NCI-H2029 (cell line): ENCODE results near the gene GLI3.

Experiments used
- DNase-seq: peaks from one replicate; lab custom pipeline; 2025; lab: John Stamatoyannopoulos, UW

The GLI3 gene

DNA sequence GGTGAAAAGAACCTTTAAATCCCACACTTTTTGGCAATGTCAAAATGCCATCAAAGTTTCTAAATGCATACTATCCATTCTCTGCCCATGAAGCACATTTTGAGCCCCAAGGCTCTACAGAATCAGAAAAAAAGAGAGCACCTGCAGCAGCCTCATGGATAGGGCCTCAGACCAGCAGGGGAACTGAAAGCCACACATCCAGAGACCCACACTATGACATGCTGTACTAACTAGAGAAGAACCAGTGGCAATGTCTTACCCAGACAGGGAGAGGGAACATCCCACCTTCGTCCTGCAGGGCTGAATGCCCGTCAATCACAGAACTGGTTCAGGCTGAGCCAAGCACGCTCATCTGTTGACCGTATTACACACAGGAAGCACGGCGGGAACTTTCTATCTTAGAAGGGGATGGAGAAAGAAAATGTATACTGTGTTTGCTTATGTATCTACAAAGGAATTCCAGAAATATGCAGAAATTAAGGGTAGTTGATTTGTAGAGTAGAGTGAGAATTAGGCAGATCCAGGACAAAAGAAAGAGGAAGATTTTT lies 237.2 kb downstream of the GLI3 start:
- no peak for DNase-seq

DNA sequence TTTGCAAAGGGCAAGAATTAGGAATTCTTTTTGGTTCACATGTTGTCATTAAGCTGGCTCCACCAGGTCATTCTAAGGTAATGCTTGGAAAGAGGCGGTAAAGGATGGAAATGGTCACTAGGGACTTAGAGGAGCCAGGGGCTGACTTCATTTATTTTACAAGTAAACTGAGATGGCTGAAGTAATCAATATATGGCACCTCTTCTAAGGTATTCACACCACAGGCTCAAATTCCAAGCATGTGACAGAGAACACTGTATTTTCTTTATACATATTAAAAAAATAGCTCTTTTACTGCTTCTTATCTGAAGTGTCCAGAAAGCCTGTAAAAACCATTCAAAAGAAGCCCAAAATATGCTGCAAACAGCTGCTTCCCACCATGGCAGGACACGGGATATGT lies 239.0 kb downstream of the GLI3 start:
- DNase-seq = no peak

DNA sequence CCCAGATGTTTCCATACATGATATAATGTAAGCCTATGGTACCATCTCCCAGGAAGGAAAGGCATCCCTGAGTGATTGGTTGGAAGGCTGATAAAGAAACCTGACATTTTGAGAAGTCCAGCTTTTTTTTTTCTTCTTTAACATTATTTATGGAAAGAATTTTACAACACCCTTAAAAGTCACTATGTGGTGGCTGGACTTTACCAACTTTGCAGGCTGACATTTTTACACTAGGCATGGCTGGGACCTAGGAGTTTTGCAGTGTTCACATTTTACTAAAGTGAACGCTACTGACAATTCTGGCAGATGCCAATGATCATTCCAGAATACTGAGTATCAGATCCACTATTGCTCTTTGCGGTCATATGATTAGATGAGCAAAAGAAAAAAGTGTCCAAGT lies 239.9 kb downstream of the GLI3 start:
- DNase-seq = no peak

DNA sequence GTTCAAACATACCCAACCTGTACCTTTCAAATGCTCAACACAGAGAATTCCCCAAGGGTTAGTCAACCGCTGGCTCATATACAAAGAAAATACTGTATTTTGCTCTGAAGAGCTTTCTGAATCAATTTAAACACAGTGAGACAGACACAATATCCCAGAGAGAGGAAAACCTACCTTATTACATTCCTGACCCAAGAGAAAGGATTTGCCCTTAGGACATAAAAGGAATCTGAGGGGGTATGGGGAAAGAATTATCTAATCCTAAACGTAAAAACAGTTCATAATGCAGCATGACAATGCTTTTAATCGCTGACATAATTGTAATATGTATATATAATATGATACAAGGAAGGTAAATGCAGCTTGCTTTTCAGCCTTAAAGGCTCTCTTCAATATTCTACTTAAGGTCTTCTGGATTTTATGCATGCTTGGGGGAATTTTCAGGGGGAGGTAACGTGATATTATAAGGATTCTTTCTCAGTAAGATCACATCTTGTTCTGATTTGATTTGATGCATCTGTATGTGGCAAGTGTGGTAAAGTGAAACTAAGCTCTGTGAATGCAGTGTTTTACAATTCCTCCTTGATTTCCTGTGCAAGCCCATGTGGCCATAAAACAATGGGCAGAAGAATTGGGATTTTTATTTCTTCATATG lies 240.5 kb downstream of the GLI3 start:
- no peak for DNase-seq

DNA sequence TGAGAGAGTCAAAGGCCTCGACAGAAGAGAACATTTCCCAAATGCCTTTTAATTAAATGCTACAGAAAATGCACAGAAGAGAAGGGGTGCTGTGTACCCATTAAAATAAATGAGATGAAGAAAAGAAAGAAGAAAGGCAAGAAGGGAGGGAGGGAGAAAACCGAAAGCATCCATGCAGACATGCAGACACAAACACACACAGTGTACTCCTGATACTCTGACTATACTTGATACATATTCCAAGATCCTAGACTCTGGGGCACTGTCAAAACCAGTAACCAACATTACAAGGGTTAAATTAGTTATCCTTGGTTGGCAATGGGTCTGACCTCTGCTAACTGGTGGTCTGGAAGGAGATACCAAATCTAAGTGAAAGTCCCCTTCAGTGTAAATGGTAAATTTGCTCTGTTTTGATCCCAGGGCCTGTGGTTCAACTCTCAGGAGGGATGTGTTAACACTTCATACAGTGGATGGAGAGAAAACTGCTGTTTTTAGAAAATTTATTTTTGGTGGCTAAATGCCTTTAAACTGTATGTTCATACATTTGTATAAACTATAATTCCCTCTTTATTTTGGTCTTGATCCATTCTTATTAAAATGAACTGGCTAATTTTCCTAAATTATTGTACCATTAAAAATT lies 241.3 kb downstream of the GLI3 start:
- no peak for DNase-seq

DNA sequence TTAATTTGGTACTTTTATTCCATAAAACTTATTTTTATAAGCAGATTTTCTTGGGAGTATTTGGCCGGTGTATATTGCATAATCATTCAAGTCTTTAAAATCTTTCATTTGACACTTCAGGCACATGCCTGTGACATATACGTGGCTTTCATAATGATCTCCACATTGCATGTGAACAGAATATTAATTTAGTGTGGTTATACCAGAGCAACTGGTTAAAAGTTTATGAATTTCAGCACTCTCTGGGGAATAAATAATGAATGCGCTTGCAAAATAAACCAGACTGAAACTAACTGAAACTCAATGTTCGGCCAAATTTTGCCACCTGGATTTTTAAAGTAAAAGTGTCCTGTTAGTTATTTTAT lies 242.3 kb downstream of the GLI3 start:
- no peak for DNase-seq

DNA sequence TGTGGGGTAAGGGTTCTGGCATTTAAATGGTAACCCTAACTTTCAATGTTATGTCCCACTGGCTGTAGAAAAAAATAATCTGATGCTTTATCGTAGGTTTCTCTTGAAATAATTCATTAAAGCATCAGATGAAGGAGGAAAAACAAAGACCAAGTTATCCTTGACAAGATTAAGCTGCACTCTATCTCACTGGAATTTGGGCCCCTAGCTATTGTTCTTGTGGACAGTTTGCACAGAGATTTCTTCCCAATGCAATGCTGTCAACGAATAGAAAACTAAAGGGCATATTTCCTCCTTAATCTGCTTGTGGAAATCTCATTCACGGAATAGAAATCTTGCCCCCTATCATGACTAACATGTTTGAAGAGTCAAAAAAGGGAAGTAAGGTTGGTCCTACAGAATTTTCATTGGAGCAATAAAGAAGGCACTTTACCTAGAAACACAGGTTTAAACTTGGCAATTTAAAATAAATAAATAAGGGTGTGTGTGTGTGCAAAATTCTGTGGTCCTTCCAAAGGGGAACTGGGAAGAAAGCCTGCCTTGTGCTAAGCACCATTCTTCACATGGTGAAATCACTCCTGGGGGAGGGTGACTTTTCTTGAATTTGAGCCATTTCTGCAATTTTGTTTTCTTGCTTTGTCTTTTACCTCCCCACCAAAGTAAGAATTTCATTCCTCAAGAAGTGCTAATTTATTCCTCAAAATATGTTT lies 242.8 kb downstream of the GLI3 start:
- DNase-seq = no peak

DNA sequence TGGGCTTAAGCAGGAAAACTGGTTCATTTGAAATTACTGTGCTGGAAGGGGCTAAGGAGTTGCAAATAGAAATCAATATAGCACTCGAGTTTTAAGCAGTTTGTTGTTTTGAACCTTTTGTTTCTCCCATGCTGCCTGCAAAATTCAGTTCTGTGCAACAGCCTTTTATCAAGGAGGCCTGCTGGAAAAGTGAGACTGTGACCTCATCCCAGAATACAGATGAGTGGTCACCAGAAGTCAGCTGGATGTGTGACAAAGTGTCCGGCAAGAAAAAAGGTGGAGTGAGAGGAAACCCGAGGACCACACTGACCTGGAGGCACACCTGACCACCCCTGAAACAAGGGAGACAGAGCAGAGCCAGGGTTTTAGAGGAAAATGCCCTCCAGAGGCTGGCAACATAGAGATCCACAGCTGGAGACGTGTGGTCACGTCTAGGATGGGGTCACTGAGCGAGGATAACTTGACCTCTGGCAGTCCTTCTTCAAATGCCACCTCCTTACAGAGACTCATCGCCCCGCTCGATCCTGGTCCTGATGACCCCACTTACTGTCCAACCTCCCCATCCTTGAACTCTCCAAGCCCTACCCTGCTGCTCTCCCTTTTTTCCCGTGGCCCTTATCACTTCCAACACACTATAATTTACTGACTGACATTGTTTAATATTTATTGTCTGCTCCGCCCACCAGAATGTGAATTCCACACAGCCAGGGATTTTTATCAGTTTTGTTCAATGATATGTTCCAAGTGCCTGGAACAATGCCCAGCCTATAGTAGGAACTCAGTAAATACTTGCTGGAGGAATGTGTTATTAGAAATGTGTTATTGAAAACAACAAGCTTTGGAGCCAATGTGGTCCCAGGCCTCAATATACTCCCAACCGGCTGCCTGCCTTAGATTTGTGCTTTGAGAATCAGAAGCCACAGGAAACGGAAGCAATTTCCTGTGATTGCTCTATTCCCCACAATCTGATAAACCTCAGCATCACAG lies 243.8 kb downstream of the GLI3 start:
- no peak for DNase-seq

DNA sequence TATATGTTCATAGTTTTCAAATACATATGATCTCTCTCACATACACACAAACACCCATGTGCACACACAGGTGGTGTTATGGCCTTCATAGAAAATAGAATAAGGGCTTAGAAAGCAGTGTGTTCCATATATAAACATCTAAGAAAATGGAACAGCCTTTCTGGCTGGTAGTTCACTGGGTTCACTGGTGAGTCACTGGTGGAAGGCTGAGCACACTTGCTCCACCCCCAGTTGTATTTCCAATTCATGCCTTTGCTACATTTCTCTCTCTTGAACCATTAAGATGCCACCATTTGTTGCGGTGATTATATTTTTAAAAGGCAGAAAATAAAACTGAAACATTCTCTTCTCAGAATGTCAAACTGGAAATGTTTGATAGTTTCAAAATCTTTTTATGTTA lies 252.1 kb downstream of the GLI3 start:
- no peak for DNase-seq

DNA sequence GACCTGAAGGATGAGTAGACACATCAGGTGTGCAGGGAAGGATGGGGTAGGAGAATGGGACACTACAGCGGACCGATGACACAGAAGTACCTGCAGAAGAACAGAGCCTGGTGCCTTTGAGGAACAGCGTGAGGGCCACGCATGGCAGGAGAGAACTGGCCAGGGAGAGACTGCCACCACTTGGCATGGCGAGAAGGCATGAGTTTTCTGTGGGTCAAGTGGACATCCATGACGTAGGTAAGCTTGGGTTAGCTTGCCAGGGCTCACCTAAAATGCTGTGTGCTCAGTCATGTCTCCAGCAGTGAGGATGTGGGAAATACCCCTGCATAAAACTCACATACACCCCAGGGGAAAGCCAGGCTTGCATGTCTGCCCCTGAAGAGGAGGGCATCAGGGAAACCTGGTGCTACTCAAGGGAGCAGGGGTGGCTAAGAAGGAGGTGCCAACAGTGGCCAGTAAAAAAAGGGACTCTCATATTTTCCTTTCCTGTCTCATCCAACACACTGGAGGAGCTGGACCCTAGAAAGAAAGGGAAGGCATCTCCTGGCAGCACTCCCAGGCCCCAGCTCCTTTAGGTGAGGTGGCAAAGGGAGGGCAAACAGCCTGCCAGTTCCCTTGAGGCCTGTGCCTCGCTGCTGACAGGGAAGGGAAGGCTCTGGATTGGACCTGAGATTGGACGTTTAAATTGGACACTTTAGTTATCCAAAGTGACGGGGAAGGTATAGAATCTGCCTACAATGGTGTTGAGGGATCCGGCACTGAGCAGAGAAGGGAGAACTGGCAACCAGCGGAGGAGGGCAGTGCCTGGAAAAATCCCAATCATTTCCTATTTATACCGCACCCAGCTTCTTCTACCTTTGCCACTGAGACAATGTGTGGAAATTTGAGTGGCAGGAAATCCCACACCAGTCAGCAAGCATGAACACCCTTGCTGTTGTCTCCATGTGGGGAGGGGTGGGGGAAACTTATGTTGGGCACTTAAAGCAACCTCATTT lies 255.7 kb downstream of the GLI3 start:
- no peak for DNase-seq

DNA sequence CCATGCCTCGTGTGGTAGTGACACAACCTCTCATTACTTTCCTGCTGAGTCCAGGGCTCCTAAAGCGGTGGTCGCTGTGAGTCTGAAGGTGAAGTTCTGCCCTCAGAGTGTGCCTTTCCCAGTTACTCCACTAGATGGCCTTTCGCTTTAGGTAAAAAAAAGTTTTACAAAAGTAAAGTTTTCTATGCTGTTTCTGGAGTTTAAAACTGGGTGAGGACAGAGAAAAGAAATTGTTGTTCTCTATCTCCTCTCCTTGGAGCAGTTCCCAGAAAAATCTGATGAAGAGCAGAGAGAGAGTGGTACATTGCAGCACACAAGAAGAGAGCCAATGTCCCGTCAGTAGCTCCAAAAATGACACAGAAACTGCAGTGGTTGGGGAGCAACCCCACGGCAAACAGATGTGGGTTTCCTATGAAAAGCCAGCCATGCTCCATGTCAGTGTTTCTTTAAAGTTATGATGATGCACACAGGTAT lies 257.1 kb downstream of the GLI3 start:
- no peak for DNase-seq

DNA sequence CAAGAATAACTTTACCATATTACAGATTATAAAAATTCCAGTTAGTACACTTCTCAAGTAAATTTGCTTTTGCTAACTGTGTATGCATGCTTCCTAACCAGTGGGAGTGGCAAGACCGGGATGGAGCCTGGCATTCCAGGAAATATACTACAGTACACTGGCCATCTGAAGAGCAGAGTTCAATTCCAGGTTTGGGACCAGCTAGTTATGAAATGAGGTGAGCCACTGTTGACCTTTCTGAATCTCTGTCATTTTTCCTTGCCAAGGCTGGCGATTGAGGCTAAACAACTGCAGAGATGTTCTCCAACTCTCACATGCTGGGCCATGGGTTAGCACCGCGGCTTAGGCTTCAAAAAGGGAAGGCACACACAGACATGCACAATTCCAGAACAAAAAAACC lies 258.2 kb downstream of the GLI3 start:
- no peak for DNase-seq

DNA sequence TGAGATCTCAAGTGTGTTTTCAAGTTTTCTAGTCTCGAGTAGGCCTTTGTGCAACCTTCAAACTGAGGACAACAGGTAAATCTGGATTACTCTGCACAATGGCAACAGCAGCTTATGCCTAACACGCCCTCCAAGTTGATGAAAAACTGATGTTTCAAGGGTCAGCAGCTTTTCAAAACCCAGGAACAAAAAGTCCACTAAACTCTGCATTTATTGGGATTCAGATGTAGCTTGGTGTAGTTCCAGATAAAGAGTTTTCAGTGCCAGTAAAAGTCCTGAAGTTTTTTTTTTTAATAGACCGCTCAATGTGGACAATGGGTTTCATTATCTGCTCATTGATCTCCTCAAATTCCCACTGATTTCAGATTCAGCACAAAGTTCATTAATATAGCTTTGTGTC lies 259.3 kb downstream of the GLI3 start:
- no peak for DNase-seq

DNA sequence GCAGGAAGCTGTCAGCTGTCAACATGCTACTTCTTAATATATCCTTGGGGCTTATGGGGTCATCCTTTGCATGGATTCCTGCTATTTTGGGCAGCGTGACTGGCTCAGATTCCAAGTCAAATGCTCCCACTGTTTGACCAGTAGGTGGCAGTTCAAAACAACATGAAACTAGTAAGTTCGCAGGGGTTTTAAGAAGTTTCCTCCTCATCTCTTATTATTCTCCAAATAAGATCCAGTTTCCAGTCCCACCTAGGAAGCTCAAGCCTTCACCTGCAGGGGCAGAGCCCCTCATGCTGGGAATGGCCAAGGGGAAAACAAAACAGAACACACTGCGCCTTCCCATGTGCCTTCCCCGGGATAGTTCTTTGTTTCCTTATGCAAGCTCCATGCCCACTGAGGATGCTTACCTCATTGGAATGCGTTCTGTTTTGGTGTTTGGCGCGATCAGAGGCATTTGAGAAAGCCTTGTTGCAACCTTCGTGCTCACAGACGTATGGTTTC lies 259.8 kb downstream of the GLI3 start:
- DNase-seq = no peak

DNA sequence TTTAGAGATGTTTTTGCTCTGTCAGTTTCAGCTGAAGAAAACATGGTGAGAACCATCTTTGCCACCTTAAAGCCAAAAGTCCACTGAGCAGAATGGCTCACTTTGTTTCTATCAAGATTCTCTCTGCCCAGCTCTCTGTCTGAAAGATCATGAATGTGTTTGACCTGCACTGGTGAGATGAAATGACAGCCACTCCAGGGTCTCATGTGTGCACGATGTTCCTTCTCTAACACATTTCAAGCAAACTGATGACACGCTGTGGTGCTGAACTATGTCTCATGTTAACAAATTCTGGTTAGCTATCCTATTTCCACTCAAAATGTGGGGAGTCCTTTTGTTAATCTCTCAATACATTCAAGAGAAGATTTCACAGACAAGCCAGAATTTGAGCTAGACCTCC lies 260.6 kb downstream of the GLI3 start:
- no peak for DNase-seq

DNA sequence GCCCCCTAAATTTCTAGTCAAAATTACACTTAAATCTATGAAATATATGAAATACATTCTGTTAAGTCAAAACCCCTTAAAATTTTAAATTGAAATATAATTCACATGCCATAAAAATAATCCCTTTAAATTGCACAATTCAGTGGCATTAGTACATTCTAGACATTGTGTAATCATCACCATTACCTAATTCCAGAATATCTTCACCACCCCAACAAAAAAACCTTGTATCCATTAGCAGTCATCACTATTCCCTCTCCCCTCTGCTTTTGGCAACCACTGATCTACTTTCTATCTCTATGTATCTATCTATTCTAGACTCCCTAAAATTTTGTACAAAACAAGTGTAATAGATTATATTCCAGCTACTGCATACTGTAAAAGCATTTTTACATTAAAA lies 261.2 kb downstream of the GLI3 start:
- no peak for DNase-seq

DNA sequence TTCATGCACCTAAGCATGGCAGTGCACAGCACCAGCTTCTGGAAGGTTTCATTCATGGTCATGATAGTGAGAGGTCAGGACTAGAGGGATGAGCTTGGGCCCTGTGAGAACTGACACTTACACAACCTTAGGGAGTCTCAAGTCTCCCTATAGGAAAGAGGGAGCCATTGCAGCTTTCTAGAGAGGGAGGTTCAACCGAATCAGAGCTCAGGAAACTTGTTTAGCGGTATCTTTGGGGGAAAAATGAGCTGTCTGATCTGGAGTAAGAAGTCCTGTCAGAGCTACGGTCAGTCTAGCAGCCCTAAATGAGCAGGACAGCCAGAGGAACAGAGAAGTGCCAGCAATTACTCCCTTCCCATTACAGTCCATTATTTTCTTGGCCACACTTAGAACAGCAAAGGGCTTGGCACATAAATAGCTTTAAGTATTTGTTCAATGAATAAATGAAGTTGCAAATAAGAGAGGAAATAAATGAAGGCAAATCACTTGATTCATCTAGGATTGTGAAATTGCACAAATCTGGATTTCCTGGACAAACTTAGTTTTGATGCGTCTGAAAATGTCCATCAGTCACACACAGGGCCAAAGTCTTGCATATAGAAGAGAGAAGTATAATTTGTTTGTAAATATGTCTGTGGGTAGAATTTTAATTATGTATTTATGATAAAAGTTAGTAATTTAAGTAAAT lies 262.0 kb downstream of the GLI3 start:
- no peak for DNase-seq

DNA sequence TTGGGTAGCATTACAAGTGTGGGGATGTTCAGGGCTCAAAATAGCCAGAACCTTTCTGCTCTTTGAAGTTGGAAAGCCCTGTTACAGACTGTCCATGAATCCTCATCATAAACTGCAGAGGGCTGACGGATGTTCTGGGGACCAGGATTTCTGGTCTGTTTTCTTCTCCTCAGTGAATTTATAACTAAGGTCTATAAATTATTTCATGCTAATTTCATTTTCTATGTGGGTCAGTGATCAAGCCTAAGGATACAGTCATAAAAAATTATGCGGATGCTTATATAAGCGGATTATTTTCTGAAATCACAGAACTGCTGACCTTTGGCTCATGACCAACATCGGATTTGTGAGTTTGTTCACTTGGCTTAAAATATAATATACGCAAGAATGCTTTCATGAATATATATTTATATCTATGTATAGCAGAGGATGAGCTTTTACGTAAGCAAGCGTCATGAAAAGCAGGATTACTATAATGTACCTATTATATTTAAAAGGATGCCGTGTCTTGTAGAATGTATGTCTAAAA lies 263.7 kb downstream of the GLI3 start:
- DNase-seq = no peak

DNA sequence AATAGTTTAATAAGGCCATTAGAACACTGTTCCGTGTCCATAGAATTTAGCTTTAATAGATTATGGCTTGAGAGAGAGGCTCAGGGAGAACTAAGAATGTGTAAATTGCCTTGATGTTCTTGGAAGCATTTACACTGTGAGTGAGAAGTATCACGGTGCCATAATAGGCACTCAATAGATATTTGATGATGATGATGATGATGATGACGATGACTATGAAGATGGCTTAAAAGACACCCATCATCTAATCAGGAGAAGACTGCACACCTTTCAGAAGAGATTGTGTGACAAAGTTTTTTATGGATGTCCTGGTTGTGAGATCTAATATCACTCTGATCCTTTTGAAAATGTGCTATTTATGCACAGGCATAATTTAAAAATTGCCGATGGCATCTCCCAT lies 264.2 kb downstream of the GLI3 start:
- DNase-seq = no peak

DNA sequence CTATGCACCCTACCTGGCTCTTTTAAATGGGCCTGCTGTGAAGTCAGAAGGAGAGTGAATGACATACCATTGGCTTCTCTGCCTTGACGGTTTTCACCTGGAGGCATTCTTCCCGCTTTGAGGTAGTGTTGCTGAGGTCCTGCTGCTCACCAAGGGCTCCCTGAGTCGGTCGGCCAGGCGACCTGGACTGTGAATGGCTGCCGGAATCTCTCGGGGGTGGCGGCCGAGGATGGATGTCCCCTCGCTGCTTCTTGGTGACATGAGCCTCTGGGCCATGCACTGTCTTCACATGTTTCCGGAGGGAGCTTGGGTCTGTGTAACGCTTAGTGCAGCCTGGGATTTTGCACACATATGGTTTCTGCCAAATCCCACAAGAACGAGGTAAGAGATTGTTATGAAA lies 264.7 kb downstream of the GLI3 start:
- no peak for DNase-seq
